Loucy (cell line): ENCODE results near the gene APLP2.

Experiments used
- H2AFZ ChIP-seq: fragments of 200-600 bp; sonication (generic); 2 replicates; pipeline ENCODE4 v1.6.0; 2016; ENCODE audit warnings: antibody characterized with exemption, mild to moderate bottlenecking, low read length, moderate library complexity
- H3F3A ChIP-seq: fragments of 200-600 bp; 2 replicates; pipeline ENCODE4 v1.6.0; 2016; ENCODE audit warnings: antibody characterized with exemption, low read depth, mild to moderate bottlenecking
- H3K27me3 ChIP-seq: fragments of 200-600 bp; sonication (generic); 2 replicates; pipeline ENCODE4 v1.6.1; 2014; ENCODE audit warnings: low read length, mild to moderate bottlenecking; ENCODE audit not compliant: insufficient read depth, poor library complexity, severe bottlenecking
- H3K36me3 ChIP-seq: fragments of 200-600 bp; sonication (generic); 2 replicates; pipeline ENCODE4 v1.6.1; 2016; ENCODE audit warnings: low read length; ENCODE audit not compliant: insufficient read depth
- H3K4me1 ChIP-seq: fragments of 200-600 bp; sonication (generic); 2 replicates; pipeline ENCODE4 v1.5.1; 2014; ENCODE audit warnings: low read length, mild to moderate bottlenecking; ENCODE audit not compliant: insufficient read depth, poor library complexity, severe bottlenecking
- H3K4me2 ChIP-seq: fragments of 200-600 bp; sonication (generic); 2 replicates; pipeline ENCODE4 v1.6.0; 2014; ENCODE audit warnings: antibody characterized with exemption, low read length, low read depth, mild to moderate bottlenecking; ENCODE audit not compliant: poor library complexity, severe bottlenecking
- H3K4me3 ChIP-seq: fragments of 200-600 bp; sonication (generic); 2 replicates; pipeline ENCODE4 v1.5.1; 2014; ENCODE audit warnings: low read length, mild to moderate bottlenecking, mixed read lengths; ENCODE audit not compliant: poor library complexity, severe bottlenecking
- H3K79me2 ChIP-seq: fragments of 200-600 bp; sonication (generic); 2 replicates; pipeline ENCODE4 v1.6.1; 2014; ENCODE audit warnings: low read length; ENCODE audit not compliant: insufficient read depth
- H3K9ac ChIP-seq: fragments of 200-600 bp; sonication (generic); 2 replicates; pipeline ENCODE4 v1.6.0; 2014; ENCODE audit warnings: mild to moderate bottlenecking, low read depth, low read length, moderate library complexity; ENCODE audit not compliant: poor library complexity, severe bottlenecking
- H3K9me2 ChIP-seq: fragments of 200-600 bp; sonication (generic); replicated peaks from 2 replicates; pipeline ENCODE4 v1.6.1; 2016; ENCODE audit warnings: low read depth, low read length, mixed read lengths
- H3K9me3 ChIP-seq: fragments of 200-600 bp; sonication (generic); 2 replicates; pipeline ENCODE4 v1.6.1; 2014; ENCODE audit warnings: mild to moderate bottlenecking, antibody characterized with exemption, low read length, low read depth; ENCODE audit not compliant: insufficient read depth
- H4K20me1 ChIP-seq: fragments of 200-600 bp; sonication (generic); 2 replicates; pipeline ENCODE4 v1.6.0; 2014; ENCODE audit warnings: antibody characterized with exemption, low read length, mild to moderate bottlenecking; ENCODE audit not compliant: insufficient read depth, poor library complexity, severe bottlenecking
- CTCF ChIP-seq: fragments of 200-600 bp; sonication (generic); conservative IDR thresholded peaks from 2 replicates; pipeline ENCODE4 v1.5.1; 2014; ENCODE audit warnings: mild to moderate bottlenecking, antibody characterized with exemption, low read length
- EZH2phosphoT487 ChIP-seq: fragments of 200-600 bp; IDR thresholded peaks from 2 replicates; pipeline ENCODE4 v1.6.1; 2018; ENCODE audit warnings: antibody characterized with exemption, mild to moderate bottlenecking, moderate library complexity, borderline replicate concordance

The APLP2 gene

GRCh38 chr11:130070109-130070845 is 583 bp downstream of the APLP2 start:
- H3K4me2 ChIP-seq = peak overlapping the region; percentile 76
- H4K20me1 ChIP-seq = peaks cover 41% of the 10 kb centered on the region
- peaks cover 52% of the 10 kb centered on the region for H3K79me2 ChIP-seq

GRCh38 chr11:130070846-130071200 is 1.1 kb downstream of the APLP2 start:
- Histone ChIP-seq H3F3A (no peaks in the 10 kb centered on the region), H3K4me3 (peak overlapping the region; percentile 73), H2AFZ (no peak overlapping the region), H3K9ac (peak overlapping the region; percentile 44), H3K79me2 (peaks cover 57% of the 10 kb centered on the region), H3K4me1 (peaks cover 31% of the 10 kb centered on the region), H3K4me2 (peak overlapping the region; percentile 76), H3K27me3 (no peaks in the 10 kb centered on the region), H3K36me3 (no peaks in the 10 kb centered on the region), H4K20me1 (peaks cover 47% of the 10 kb centered on the region), H3K9me3 (no peaks in the 10 kb centered on the region), H3K9me2 (no peaks in the 10 kb centered on the region)
- TF ChIP-seq EZH2phosphoT487 = no peak
- TF ChIP-seq CTCF = no peak

More at GRCh38 chr11:130070109-130070845, 583 bp downstream of the APLP2 start:
- Histone ChIP-seq H2AFZ (no peak overlapping the region), H3K4me1 (peaks cover 25% of the 10 kb centered on the region), H3K36me3 (no peaks in the 10 kb centered on the region), H3K9ac (peak overlapping the region; percentile 52), H3K9me2 (no peaks in the 10 kb centered on the region), H3K27me3 (no peaks in the 10 kb centered on the region), H3K4me3 (peak overlapping the region; percentile 73), H3F3A (no peaks in the 10 kb centered on the region), H3K9me3 (no peaks in the 10 kb centered on the region)
- TF ChIP-seq CTCF (no peak), EZH2phosphoT487 (no peak)

- TF ChIP-seq EZH2phosphoT487 (no peak), CTCF (no peak)
- no peaks in the 10 kb centered on the region for H3K27me3 ChIP-seq
- H3K9me2 ChIP-seq = no peaks in the 10 kb centered on the region
- H3K4me1 ChIP-seq = peaks cover 31% of the 10 kb centered on the region
- H3K4me2 ChIP-seq = peak overlapping the region; percentile 76
- H3F3A ChIP-seq = no peaks in the 10 kb centered on the region
- H3K9me3 ChIP-seq = no peaks in the 10 kb centered on the region
- peaks cover 62% of the 10 kb centered on the region for H3K79me2 ChIP-seq
- no peak overlapping the region for H2AFZ ChIP-seq
- H3K9ac ChIP-seq = peak overlapping the region; percentile 44
- no peaks in the 10 kb centered on the region for H3K36me3 ChIP-seq
- H4K20me1 ChIP-seq = peaks cover 48% of the 10 kb centered on the region
- peak overlapping the region; percentile 73 for H3K4me3 ChIP-seq
Observed at GRCh38 chr11:130071211-130071712, 1.6 kb downstream of the APLP2 start.
